NT2/D1 (cell line): ENCODE data around the gene AKAP14.

Experiments used
- YY1 ChIP-seq: IDR thresholded peaks from 2 replicates; pipeline ENCODE4 v1.6.1; 2011; ENCODE audit not compliant: insufficient read length, insufficient read depth
- ZNF274 ChIP-seq: IDR thresholded peaks from 2 replicates; pipeline ENCODE4 v1.6.1; 2011; ENCODE audit warnings: mild to moderate bottlenecking, low read depth, low read length

- TF ChIP-seq YY1, result no peak
- TF ChIP-seq ZNF274, result no peak
Observed at GRCh38 chrX:119871245-119871598, 24.5 kb upstream of the AKAP14 start.
